Activated T-cell treated with anti-CD3 and anti-CD28 coated beads for 24 hours (primary cell): ENCODE results near the gene ITLN2.
"Not testable (repeated sequence)": the region's sequence is repeated elsewhere in the genome, so short reads cannot be mapped to it uniquely, and the experiment has no call there.

Experiments
- DNase-seq: peaks from one replicate; pipeline ENCODE4 v3.0.0-alpha.2; 2020; ENCODE audit warnings: low read depth

Gene ITLN2

GRCh38 chr1:160954158-160955104 is at the start of gene ITLN2:
Gene ITLN2, minus strand, starts transcription at chr1:160954809. Its CDS starts 68 bp downstream, at chr1:160954741.
- peak; percentile 20 for DNase-seq

GRCh38 chr1:161001525-161001924 is 46.9 kb upstream of the ITLN2 start:
- DNase-seq = no peak

- no peak for DNase-seq
These were observed 46.3 kb upstream of the ITLN2 start for GRCh38 chr1:161000736-161001480.

- no peak for DNase-seq
These were observed 44.8 kb upstream of the ITLN2 start for GRCh38 chr1:160999376-160999775.

- peak; percentile 37 for DNase-seq
These were observed 42.9 kb upstream of the ITLN2 start for GRCh38 chr1:160997323-160998038.

GRCh38 chr1:160996178-160996577 is 41.6 kb upstream of the ITLN2 start:
- DNase-seq = no peak

GRCh38 chr1:160993544-160994193 is 39.1 kb upstream of the ITLN2 start:
- no peak for DNase-seq

- not testable (repeated sequence) for DNase-seq
These were observed 37.4 kb upstream of the ITLN2 start for GRCh38 chr1:160992036-160992435.

- no peak for DNase-seq
These were observed 32.9 kb upstream of the ITLN2 start for GRCh38 chr1:160987359-160988050.

- DNase-seq = no peak
These were observed 31.1 kb upstream of the ITLN2 start for GRCh38 chr1:160985723-160986122.

- no peak for DNase-seq
These were observed 27.2 kb upstream of the ITLN2 start for GRCh38 chr1:160981584-160982411.

- no peak for DNase-seq
These were observed 24.7 kb upstream of the ITLN2 start for GRCh38 chr1:160979286-160979685.

GRCh38 chr1:160978510-160978927 is 23.9 kb upstream of the ITLN2 start:
- DNase-seq = no peak

GRCh38 chr1:160975026-160975425 is 20.4 kb upstream of the ITLN2 start:
- DNase-seq = no peak

- no peak for DNase-seq
These were observed 18.9 kb upstream of the ITLN2 start for GRCh38 chr1:160973491-160973890.

GRCh38 chr1:160972939-160973338 is 18.3 kb upstream of the ITLN2 start:
- DNase-seq = no peak

- peak; percentile 26 for DNase-seq
These were observed 17.0 kb upstream of the ITLN2 start for GRCh38 chr1:160971618-160972056.

GRCh38 chr1:160963521-160963920 is 8.9 kb upstream of the ITLN2 start:
- no peak for DNase-seq

GRCh38 chr1:160961419-160961818 is 6.8 kb upstream of the ITLN2 start:
- DNase-seq = no peak

- no peak for DNase-seq
These were observed 2.4 kb upstream of the ITLN2 start for GRCh38 chr1:160956966-160957365.
